HG03159 (cell line): Measurements from ENCODE around the gene RNF123.
"Not testable (repeated sequence)": the region's sequence is repeated elsewhere in the genome, so short reads cannot be mapped to it uniquely, and the experiment has no call there.

Source experiments
- ATAC-seq: cut with Tn5 transposase; IDR thresholded peaks from one replicate; pipeline ENCODE4 v1.9.1; 2021; ENCODE audit warnings: mild to moderate bottlenecking, moderate library complexity; ENCODE audit not compliant: unreplicated experiment

The RNF123 gene

DNA sequence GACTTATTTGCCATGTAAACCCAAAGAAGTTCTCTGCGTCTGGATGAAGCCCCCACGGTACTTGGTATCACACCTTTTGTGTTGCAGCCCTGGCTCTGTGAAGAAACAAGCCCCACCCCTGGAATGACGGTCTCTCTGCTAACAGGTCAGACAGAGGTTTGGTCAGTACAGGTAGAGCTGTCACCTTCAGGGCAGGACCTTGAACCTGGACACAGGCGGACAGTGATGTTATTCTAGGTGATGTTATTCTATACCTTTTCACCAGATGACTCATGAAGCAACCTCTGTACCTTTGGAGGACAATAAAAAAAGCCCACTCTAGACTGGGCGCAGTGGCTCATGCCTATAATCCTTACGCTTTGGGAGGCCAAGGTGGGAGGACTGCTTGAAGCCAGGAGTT is 45.4 kb downstream of the RNF123 start:
- no peak for ATAC-seq

DNA sequence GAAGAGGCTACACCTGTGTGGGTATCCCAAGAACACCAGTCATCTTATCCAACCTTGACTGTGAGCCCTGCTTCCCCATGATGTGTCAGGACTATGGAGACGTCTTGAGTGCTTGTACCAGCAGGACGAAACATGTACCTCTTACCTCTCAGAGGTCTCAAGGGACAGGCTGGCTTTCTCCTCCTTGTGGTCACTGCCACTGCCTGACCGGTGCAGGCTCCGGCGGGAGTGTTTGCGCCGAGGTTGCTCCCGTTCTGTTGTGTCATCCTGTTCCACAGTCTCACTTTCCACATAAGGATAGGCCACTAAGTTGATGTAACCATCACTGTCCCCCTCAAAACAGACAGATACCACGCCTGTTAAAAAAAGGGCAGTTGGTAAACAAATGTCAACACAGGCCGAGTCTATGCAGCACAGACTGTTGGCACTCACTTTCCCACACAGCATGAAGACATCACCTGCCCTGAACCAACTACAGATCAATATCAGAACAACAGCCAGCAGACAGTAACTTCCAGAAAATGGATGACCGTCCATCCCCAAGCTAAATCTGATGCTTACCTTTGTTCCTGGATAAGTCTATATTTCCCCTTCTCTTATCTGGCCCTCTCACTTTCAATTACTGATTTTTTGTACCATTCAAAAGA is 48.8 kb downstream of the RNF123 start:
- ATAC-seq, result no peak

DNA sequence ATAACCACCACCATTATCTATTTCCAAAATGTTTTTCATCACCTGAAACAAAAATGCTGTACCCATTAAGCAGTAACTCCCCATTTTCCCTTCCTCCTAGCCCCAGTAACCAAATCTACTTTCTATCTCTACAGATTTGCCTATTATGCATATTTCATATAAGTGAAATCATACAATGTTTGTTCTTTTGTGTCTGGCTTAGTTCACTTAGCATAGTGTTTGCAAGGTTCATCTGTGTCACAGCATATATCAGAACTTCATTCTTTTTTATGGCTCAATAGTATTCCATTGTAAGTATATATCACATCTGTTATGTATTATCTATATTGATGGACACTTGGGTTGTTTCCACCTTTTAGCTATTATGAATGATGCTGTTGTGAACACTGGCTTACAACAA is 51.1 kb downstream of the RNF123 start:
- no peak for ATAC-seq

DNA sequence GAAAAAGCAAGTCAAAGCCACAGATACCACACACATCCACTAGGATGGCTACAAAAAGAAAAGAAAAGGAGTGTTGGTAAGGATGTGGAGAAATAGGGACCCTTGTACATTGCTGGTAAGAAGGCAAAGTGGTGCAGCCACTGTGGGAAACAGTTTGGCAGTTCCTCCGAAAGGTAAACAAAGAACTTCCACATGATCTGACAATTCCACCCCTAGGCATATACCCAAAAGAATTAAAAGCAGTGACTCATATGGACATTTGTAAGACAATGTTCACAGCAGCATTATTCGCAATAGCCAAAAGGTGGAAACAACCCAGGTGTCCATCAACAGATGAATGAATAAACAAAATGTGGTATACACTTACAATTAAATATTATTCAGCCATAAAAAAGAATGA is 56.6 kb downstream of the RNF123 start:
- ATAC-seq, result no peak

DNA sequence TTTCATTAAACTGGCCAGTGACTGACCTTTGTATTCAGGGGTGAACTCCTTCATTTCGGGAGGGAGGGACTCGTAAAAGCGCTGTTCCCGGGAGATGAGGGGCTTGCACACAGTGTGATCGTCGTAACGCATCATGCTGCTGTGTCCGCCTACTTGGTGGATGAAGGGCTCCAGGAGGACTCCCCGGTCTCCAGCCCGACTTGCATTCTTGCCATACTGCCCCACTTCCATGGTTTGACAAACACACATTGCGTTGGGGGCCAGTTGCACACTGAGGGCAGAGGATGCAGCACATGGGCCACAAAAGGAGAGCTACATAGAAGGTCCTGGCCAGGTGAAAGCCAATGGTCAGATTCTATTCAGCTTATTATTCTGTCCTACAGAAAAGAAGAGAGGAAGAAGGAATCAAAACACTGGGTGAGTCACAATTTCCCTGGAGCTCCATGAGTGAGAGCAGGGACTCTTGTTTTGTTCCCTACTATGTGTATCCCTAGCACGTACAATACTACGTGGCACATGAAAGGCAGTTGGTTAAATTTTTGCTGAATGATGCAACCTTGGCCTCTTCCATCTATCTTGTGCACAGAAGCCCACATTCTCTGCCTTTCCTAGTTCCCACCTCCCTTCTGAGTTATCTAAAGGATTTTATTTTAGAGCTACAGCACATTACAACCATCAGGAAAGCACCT is 58.6 kb downstream of the RNF123 start:
- ATAC-seq, result no peak

DNA sequence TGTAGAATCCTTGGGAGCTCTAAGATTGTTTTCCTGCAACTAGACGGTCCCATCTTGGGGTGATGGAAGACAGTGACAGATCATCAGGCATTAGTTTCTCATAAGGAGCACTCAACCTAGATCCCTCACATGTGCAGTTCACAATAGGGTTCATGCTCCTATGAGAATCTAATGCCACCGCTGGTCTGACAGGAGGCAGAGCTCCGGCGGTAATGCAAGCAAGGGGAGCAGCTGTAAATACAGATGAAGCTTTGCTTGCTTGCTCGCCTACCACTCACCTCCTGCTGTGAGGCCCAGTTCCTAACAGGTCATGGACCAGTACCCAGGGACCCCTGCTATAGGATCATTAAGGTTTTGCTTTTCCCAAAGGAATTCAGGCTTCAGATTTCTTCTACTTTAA is 59.5 kb downstream of the RNF123 start:
- ATAC-seq, result not testable (repeated sequence)

DNA sequence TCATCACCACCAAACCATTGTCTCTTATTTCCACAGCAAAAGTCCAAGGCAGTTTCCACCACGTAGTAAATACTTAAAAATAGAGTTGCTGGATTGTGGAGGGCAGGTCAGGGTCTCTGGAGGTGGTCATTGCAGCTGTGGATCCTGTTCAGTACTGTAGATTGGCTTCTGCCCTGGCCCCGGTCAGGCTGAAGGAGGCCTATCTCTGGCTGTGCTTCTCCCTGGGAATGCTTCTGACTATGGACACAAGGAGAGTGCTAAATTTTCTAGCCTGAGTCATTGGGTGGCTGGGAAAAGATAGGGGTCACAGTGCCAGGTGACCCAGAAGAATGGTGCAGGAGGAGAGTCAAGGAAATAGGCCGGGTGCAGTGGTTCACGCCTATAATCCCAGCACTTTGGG is 60.7 kb downstream of the RNF123 start:
- no peak for ATAC-seq

DNA sequence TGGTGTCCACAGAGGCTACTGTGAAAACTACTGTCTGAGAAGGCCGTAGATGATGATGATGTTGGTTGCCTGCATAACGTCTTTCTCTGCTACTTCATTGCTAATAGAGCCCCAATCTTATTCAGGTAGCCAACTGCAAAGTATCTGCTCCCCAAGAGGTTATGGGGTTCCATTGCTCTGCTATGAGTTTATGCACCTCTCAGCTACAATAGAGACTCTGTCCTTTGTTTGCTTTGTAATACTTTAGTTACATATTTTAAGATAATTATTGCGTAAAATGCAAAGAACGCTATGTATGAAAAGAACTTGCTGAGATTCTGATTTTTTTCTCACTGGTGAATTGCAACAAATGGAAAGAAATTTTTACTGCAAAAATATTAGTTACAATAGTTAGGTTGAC is 62.1 kb downstream of the RNF123 start:
- no peak for ATAC-seq

DNA sequence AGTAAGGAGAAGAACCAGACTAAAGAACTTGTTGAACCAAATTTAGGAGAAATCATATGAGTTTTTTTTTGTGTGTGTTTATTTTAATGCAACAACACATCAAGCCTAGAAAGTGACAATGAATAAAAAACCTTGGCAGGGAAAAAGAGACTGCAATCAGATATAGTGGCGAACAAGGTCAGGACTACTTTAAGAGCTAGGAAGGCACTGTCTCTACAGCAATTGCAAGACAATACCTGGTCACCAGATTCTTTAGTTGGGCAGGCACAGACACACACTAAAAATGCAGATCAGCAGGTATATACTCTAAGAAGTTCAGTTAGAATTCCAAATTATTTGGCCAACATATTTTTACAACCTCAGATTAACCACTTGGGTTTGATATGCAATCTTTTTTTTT is 65.2 kb downstream of the RNF123 start:
- ATAC-seq, result no peak

DNA sequence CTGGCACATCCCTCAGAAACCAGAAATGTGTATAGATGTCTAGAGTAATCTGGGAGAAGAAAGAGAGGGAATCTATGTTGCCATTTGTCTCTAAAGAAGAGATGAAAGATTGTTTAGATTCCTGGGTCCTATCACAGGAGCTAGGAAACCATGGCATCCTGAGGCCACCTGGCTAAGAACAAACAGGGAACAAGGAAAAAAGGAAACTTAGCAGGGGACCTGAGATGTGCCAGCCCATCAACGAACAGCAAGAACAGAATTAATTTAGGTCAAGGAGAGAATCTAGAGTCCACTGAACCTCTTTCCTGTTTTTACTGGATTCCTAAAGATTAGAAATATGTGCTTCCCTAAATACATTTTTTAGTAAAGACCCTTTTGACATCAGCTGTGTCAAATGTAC is 66.7 kb downstream of the RNF123 start:
- ATAC-seq, result no peak

DNA sequence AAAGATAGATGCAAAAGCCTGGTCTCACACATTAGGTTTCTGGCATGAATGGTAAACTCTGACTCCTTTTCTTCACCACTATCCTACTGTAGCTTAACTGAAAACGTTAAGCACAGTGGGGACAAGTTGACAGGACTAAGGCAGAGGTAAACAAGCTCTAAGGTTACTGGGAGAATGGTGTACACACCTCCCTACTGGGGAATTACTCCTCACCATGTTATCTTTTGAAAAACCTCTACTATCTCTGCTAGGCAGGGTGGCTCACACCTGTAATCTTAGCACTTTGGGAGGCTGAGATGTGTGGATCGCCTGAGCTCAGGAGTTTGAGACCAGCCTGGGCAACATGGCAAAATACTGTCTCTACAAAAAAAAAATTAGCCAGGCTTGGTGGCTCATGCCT is 67.8 kb downstream of the RNF123 start:
- ATAC-seq, result no peak

DNA sequence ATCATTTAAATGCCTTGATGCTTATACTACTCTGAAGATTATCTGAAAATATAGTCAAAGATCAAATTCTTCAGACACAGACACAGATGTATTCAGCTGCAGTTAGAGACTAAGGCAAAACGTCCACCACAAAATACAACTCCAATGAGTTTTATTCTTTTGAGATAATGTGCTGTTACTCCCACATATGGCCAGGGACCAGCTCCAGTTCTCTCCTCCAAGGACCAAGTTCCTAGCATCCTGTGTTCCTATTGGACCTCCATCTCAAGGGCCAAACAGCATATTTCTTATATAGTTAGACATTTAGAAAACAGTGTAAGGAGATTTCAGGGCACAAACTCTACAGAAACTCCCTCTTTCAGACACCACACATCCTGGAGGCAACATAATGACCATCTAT is 69.9 kb downstream of the RNF123 start:
- no peak for ATAC-seq

DNA sequence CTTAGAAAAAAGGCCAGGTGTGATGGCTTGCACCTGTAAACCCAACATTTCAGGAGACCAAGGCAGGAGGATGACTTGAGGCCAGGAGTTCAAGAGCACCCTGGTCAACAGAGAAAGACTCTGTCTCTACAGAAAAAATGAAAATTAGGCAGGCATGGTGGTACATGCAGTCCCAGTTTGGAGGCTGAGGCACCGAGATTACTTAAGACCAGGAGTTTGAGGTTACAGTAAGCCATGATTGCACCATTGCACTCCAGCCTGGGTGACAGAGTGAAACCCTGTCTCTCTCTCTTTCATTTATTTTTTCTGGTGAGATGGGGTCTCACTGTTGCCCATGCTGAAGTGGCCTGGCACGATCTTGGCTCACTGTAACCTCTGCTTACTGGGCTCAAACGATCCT is 72.3 kb downstream of the RNF123 start:
- no peak for ATAC-seq

DNA sequence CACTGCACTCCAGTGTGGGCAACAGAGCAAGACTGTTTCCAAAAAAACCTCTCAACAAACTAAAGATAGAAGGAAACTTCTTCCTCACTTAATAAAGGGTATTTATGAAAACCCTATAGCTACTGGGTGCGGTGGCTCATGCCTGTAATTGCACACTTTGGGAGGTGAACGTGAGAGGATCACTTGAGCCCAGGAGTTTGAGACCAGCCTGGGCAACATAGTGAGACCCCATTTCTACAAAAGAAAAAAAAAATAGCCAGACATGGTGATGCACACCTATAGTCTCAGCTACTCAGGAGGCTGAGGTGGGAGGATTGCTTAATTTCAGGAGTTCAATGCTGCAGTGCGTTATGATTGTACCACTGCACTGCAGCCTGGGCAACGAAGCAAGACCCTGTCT is 74.6 kb downstream of the RNF123 start:
- ATAC-seq, result no peak

DNA sequence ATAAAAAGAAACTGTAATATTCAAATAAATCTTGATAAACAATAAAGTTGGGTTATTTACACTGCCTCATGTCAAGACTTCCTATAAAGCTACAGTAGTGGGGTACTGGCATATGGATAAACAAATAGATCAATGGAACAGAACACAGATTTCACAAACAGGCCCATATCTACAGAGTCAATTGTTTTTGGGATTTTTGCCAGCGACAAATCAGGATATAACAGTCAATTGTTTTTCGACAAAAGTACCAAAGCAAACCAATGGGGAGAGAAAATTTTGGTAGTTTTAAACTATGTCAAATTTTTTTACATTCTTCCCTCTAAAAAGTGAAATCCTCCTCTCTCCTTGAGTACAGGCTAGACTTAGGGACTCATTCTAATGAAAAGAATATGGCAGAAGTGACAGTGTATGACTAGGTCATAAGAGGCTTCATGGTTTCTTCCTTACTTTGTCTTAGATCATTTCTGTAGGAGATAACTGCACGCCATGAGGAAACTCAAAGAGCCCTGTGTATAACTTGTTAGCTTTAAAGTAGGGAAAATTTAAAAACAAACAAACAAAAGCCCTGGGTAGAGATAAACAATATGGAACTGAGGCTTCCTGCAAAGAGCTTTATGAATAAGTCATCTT is 80.0 kb downstream of the RNF123 start:
- no peak for ATAC-seq

DNA sequence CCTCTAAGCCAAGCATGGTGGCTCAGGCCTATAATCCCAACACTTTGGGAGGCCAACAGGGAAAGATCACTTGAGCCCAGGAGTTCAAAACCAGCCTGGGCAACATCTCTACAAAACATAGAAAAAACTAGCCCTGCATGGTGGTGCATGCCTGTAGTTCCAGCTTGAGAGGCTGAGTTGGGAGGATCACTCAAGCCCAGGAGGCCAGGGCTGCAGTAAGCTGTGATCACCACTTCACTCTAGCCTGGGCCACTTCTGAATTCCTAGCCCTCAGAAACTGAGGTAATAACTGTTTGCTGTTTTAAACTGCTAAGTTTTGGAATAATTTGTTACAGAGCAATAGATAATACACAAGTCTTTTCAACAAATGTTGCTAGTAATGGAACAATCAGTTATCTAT is 80.6 kb downstream of the RNF123 start:
- ATAC-seq, result no peak
